Measurements from ENCODE around the gene CEACAM5.

CEACAM5 gene

DNA sequence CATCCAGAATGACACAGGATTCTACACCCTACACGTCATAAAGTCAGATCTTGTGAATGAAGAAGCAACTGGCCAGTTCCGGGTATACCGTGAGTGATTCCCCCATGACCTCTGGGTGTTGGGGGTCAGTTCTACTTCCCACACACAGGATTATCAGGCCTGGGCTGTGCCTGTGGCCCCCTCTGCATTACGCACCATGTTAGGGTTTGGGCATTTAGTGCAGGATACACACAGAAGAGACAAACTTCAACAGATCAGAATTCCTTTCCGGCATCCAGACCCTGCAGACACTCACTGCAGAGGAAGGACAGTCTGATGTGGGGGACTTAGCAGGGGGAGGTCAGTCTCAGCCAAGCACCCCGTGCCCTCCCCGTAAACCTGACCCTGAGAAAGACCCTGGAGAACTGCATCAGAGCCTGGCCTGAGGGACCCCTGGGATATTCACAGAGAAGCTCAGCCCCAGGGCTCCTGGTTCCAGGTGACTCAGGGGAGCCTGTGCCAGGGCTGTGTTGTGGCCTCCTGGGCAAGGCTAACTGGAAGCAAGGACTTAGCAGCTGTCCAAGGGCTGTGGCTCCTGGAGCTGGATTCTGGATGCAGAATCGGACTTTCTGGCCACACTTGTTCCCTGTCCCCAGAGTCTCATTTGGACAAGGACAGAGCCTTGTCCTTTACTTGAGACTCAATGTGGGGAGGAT is 1.7 kb downstream of the CEACAM5 start:
- TF ChIP-seq, protein P1, sequence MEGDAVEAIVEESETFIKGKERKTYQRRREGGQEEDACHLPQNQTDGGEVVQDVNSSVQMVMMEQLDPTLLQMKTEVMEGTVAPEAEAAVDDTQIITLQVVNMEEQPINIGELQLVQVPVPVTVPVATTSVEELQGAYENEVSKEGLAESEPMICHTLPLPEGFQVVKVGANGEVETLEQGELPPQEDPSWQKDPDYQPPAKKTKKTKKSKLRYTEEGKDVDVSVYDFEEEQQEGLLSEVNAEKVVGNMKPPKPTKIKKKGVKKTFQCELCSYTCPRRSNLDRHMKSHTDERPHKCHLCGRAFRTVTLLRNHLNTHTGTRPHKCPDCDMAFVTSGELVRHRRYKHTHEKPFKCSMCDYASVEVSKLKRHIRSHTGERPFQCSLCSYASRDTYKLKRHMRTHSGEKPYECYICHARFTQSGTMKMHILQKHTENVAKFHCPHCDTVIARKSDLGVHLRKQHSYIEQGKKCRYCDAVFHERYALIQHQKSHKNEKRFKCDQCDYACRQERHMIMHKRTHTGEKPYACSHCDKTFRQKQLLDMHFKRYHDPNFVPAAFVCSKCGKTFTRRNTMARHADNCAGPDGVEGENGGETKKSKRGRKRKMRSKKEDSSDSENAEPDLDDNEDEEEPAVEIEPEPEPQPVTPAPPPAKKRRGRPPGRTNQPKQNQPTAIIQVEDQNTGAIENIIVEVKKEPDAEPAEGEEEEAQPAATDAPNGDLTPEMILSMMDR (IDR thresholded peaks at IDR 0.05; ENCODE audit: control extremely low read depth, extremely low read depth, low read depth, missing control alignments), result no peak
- POLR2A ChIA-PET, result no interaction called here
- DNase-seq (ENCODE audit: extremely low spot score), result no peak
- CTCF ChIA-PET, result no interaction called here

DNA sequence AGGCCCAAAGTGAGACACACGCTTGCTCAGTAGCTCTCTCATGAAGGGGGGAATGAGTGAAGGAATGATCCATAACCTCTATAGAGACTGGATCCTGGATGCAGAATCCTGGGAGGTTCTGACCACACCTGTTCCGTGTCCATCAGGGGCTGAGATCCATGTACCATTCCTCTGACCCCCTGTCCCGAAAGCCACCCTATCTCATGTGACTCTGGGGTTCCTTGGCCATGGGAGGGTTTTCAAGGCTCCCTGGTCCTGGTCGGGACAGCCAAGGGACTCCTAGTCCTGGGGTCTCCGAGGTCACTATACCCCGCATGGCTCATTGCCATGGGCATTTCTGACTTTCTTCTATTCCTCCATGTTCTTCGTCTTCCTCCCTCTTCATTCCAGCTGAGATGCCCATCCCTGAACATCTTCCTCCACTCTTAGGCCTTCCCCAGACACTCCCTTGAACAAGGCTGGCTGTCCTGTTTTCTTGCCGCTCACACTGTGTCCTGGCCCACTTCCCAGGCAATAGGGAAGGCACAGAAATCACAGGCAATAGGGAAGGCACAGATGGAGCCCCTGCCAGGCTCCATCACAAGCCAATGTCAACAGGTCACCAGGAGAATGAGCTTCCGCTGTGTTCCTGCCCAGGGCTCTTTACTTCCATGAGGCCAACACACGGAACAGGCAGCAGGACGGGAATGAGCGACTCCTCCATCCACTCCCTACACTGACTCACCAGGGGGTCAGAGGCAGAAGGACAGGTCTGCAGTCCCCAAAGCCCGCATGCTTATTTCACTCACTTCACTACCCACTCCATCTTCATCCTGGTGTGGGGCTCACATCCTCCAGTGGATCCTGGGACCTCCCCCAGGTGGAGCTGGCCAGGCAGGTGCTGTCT is 3.2 kb downstream of the CEACAM5 start:
- CTCF ChIA-PET, result interaction anchor here (1.1 kb wide), 1 partner anchor 10 kb away, joined by 4 read pairs; no protein-coding TSS in a partner anchor
- TF ChIP-seq, protein P1 (IDR thresholded peaks at IDR 0.05; ENCODE audit: control extremely low read depth, extremely low read depth, low read depth, missing control alignments), result no peak
- POLR2A ChIA-PET, result no interaction called here
- no peak for DNase-seq (ENCODE audit: extremely low spot score)

DNA sequence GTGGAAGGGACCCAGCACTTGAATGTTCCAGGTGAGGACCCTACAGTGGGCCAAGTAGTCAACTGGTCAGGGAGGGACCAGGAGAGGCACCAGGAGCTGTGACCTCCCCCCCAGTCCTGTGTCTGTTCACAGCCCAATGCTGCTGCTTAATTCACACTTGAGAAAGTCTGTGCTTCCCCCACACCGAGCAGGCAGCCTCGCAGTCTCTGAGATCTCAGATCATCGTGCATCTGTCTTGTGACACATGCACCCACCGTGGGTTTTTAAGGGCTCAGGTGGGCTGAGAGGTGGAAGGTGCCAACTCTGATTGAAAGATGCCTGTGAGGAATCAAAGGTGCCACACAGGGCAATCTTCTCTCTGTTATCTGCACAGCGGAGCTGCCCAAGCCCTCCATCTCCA is 6.2 kb downstream of the CEACAM5 start:
- no peak for DNase-seq (ENCODE audit: extremely low spot score)
- TF ChIP-seq, protein P1 (IDR thresholded peaks at IDR 0.05; ENCODE audit: control extremely low read depth, extremely low read depth, low read depth, missing control alignments), result no peak
- ChIA-PET CTCF (no interaction called here), POLR2A (no interaction called here)

DNA sequence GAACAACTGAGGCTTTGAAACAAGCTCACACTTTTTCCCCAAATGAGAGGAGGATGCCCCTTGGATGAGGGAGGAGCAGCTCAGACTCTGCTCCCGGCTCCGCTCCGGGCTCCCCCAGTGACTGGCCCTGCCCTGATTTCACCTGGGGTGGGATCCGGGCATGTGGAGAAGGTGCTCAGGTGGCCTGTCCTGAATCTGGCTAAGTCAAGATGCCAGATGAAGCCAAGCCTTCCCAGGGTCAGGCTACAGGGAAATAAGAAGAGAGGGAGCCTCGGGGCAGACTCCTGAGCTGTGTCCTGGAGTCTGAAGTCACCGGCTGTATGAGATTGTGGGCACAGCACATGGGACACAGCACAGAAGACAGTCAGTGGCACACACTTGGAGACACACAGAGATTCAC is 10.3 kb downstream of the CEACAM5 start:
- POLR2A ChIA-PET, result no interaction called here
- TF ChIP-seq, protein P1 (IDR thresholded peaks at IDR 0.05; ENCODE audit: control extremely low read depth, extremely low read depth, low read depth, missing control alignments), result no peak
- CTCF ChIA-PET, result interaction anchor here (0.6 to 4.9 kb wide), 3 partner anchors 12 to 77 kb away, joined by 3 to 29 read pairs (median 13); no protein-coding TSS in a partner anchor
- DNase-seq (ENCODE audit: extremely low spot score), result no peak

DNA sequence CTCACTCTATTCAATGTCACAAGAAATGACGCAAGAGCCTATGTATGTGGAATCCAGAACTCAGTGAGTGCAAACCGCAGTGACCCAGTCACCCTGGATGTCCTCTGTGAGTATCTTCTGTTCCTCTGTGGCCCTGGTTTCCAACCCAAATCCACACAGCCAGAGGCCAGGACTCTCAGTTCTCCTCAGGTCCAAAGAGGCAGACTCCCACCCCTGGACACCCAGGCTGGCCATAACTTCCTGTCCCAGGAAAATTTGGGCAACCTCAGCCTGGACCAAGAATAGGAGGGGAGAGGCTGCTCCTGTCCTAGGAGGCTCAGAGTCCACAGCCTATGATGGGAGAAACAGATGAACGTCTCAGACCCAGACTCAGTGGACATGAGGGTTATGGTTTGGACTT is 11.7 kb downstream of the CEACAM5 start:
- POLR2A ChIA-PET, result no interaction called here
- CTCF ChIA-PET, result interaction anchor here (4.9 kb wide), 1 partner anchor 13 kb away, joined by 29 read pairs; no protein-coding TSS in a partner anchor
- TF ChIP-seq, protein P1 (IDR thresholded peaks at IDR 0.05; ENCODE audit: control extremely low read depth, extremely low read depth, low read depth, missing control alignments), result no peak
- DNase-seq (ENCODE audit: extremely low spot score), result no peak

DNA sequence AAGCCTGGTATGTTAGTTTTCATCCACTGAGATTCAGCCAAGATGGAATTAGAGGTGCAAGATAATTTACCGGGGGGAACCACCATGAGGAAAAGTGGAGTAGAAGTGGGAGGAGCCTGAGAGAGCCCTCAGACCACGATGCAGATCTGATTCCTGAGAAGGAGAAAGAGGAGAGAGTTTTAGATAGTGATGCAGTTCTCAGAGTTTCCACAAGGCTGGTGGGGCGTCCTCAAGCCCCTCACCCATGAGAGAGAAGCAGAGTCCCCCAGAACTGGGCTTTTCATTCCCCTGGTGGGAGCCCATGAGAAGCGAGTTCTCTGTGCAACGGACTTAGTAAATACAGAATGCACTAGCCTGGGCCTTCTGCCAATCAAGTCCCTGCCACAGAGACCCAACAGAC is 18.1 kb downstream of the CEACAM5 start:
- TF ChIP-seq, protein P1 (IDR thresholded peaks at IDR 0.05; ENCODE audit: control extremely low read depth, extremely low read depth, low read depth, missing control alignments), result no peak
- DNase-seq (ENCODE audit: extremely low spot score), result no peak
- ChIA-PET CTCF (no interaction called here), POLR2A (no interaction called here)

All from GM10248 (cell line).